WERI-Rb-1 (cell line): ENCODE results near the gene GSC.

Source experiments
- DNase-seq: peaks from one replicate; pipeline ENCODE4 v3.0.0-alpha.2; 2020
- H3K27ac ChIP-seq: fragments of 250-450 bp; sonication (Bioruptor Pico); 2 replicates; pipeline ENCODE4 v1.5.1; 2020; ENCODE audit warnings: mild to moderate bottlenecking, moderate library complexity
- H3K27me3 ChIP-seq: fragments of 250-450 bp; sonication (Bioruptor Pico); 2 replicates; pipeline ENCODE4 v1.5.1; 2021; ENCODE audit warnings: mild to moderate bottlenecking, low read depth, moderate library complexity; ENCODE audit not compliant: insufficient read depth, severe bottlenecking
- H3K36me3 ChIP-seq: fragments of 250-450 bp; sonication (Bioruptor Pico); 2 replicates; pipeline ENCODE4 v1.5.1; 2020; ENCODE audit warnings: mild to moderate bottlenecking, moderate library complexity
- H3K4me3 ChIP-seq: 2 replicates; pipeline ENCODE4 v1.5.1; 2011; ENCODE audit warnings: low read depth, mild to moderate bottlenecking, control low read depth, low read length
- H3K9me3 ChIP-seq: fragments of 250-450 bp; sonication (Bioruptor Pico); 2 replicates; pipeline ENCODE4 v1.5.1; 2021; ENCODE audit warnings: mild to moderate bottlenecking, moderate library complexity; ENCODE audit not compliant: severe bottlenecking
- TF ChIP-seq, protein P1 (sequence below): IDR thresholded peaks from 2 replicates; pipeline ENCODE4 v1.5.1; 2011; ENCODE audit warnings: low read depth, mild to moderate bottlenecking, control low read depth, inconsistent platforms, low read length

Gene GSC

DNA sequence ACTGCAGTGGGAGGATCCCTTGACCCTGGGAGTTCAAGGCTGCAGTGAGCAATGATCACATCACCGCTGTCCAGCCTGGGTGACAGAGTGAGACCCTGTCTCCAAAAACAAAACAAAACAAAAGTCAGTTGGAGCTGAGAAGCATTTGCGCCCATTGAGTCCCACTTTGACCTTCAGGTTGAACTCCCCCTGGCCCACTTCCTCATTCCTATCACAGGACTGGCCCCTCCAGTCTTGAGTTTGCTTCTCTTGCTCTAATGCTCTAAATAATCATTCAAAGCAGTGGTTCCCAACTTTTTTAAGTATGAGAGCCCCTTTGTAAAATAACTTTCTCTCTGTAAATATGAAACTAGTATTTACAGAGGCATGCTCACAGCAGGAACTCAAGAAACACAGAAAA, 28.0 kb upstream of the GSC start:
- no peak overlapping the region for H3K27ac ChIP-seq
- no peaks in the 10 kb centered on the region for H3K36me3 ChIP-seq
- H3K4me3 ChIP-seq: no peak overlapping the region
- no peaks in the 10 kb centered on the region for H3K27me3 ChIP-seq
- no peaks in the 10 kb centered on the region for H3K9me3 ChIP-seq
- TF ChIP-seq, protein P1, sequence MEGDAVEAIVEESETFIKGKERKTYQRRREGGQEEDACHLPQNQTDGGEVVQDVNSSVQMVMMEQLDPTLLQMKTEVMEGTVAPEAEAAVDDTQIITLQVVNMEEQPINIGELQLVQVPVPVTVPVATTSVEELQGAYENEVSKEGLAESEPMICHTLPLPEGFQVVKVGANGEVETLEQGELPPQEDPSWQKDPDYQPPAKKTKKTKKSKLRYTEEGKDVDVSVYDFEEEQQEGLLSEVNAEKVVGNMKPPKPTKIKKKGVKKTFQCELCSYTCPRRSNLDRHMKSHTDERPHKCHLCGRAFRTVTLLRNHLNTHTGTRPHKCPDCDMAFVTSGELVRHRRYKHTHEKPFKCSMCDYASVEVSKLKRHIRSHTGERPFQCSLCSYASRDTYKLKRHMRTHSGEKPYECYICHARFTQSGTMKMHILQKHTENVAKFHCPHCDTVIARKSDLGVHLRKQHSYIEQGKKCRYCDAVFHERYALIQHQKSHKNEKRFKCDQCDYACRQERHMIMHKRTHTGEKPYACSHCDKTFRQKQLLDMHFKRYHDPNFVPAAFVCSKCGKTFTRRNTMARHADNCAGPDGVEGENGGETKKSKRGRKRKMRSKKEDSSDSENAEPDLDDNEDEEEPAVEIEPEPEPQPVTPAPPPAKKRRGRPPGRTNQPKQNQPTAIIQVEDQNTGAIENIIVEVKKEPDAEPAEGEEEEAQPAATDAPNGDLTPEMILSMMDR: no peak
- no peak for DNase-seq

DNA sequence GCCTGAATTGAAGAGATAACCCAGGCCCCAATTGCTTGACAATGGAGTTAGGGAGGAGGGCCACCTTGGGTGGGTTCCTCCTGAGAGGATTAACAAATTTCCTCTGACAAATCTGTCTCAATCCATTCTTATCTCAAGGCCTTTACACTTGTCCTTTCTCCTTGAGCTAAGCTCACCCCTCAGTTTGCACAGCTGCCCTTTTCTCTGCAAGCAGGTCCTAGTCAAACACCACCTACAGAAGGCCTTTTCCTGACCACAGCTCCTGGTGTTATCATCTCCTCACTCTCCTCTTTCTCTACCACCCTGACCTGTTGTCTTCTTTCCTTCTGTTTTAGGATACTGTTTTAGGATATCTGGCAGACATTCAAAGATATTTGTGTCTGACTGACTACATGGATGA, 26.4 kb upstream of the GSC start:
- H3K36me3 ChIP-seq: no peaks in the 10 kb centered on the region
- H3K27ac ChIP-seq: no peak overlapping the region
- H3K4me3 ChIP-seq: no peak overlapping the region
- DNase-seq: no peak
- TF ChIP-seq, protein P1: no peak
- no peaks in the 10 kb centered on the region for H3K27me3 ChIP-seq
- H3K9me3 ChIP-seq: no peaks in the 10 kb centered on the region

DNA sequence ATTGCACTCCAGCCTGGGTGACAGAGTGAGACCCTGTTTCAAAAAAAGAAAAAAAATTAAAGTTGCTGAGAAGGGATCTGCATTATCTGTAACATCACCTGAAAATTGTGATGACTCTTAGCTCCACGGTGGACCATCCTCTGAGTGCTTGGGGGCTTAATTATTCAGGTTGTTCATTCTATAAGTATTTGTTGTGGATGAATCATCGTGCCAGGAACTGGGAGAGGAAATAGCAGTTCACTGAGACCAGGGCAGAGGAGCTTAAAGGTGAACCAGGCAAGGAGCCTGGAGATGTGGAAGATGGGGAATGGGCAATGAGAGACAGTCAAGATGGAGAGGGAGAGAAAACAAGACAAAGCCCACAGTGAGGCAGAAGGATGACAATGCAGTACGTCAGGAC, 25.5 kb upstream of the GSC start:
- TF ChIP-seq, protein P1: no peak
- DNase-seq: no peak

DNA sequence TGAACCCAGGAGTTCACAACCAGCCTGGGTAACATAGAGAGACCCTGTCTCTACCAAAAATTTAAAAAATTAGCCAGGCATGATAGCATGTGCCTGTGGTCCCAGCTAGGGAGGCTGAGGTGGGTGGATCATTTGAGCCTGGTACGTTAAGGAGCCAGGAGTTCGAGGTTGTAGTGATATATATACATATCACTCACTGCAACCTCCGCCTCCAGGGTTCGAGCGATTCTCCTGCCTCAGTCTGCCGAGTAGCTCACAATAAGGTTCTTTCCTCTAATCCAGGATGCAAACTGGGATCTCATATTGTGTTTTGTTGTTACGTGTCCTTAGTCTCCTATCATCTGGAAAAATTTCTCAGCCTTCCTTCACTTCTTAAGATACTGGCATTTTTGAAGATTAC, 24.0 kb upstream of the GSC start:
- no peak for DNase-seq
- H3K4me3 ChIP-seq: no peak overlapping the region
- H3K27me3 ChIP-seq: no peaks in the 10 kb centered on the region
- no peaks in the 10 kb centered on the region for H3K9me3 ChIP-seq
- H3K27ac ChIP-seq: no peak overlapping the region
- no peaks in the 10 kb centered on the region for H3K36me3 ChIP-seq
- TF ChIP-seq, protein P1: no peak

More for the DNA sequence above, 25.5 kb upstream of the GSC start:
- Histone ChIP-seq H3K27me3 (no peaks in the 10 kb centered on the region), H3K4me3 (no peak overlapping the region), H3K36me3 (no peaks in the 10 kb centered on the region), H3K27ac (no peak overlapping the region), H3K9me3 (no peaks in the 10 kb centered on the region)

DNA sequence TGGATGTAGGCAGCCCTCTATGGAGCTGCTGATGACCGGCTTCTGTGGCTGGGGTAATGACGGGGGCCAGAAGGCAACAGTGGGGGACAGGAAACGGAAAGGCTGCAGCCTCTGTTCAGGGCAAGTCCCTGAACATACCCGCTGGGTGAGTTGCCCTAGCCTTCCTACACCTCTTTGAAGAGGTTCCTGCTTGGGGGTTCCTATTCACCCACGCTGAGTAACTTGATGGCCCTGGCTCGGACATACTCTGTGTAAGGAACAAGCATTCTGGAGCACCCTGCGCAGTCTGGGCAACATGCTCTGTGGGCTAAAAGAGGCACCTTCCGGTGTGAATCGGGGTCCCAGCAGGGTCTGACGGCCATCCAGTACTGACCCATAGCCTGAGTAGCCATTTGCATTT, 17.7 kb upstream of the GSC start:
- DNase-seq: no peak
- Histone ChIP-seq H3K27me3 (no peaks in the 10 kb centered on the region), H3K27ac (no peak overlapping the region), H3K9me3 (no peaks in the 10 kb centered on the region), H3K4me3 (no peak overlapping the region), H3K36me3 (no peaks in the 10 kb centered on the region)
- TF ChIP-seq, protein P1: no peak

DNA sequence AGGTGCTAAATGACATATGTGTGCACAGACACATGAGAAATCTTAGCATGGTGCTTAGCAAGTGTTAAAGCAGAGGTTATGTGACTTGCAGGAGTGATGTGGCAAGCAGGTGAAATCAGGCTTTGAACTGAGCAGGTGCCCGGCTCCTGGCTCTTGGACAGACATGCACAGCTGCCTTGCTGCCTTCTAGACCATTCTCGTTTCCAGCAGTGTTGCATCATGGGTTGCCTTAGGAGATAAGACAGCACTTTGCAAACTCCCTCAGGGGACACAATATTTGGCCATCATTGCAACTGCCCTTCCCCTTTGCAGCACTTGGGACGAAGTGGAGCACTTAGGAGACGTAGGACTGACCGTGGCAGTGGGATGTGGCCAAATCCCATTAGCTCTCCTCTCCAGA, 17.2 kb upstream of the GSC start:
- no peaks in the 10 kb centered on the region for H3K36me3 ChIP-seq
- no peaks in the 10 kb centered on the region for H3K27me3 ChIP-seq
- no peak overlapping the region for H3K4me3 ChIP-seq
- DNase-seq: no peak
- TF ChIP-seq, protein P1: no peak
- no peak overlapping the region for H3K27ac ChIP-seq
- H3K9me3 ChIP-seq: no peaks in the 10 kb centered on the region
